ENCODE results near the gene AFAP1L2.
A peak's percentile ranks its signal among the peaks of the same experiment; 100 is the strongest.
"Not testable (repeated sequence)": the region's sequence is repeated elsewhere in the genome, so short reads cannot be mapped to it uniquely, and the experiment has no call there.

The AFAP1L2 gene

GRCh38 chr10:114335614-114336013 lies 68.7 kb downstream of the AFAP1L2 start:
- DNase-seq (ENCODE audit: low spot score): no peak

DNA sequence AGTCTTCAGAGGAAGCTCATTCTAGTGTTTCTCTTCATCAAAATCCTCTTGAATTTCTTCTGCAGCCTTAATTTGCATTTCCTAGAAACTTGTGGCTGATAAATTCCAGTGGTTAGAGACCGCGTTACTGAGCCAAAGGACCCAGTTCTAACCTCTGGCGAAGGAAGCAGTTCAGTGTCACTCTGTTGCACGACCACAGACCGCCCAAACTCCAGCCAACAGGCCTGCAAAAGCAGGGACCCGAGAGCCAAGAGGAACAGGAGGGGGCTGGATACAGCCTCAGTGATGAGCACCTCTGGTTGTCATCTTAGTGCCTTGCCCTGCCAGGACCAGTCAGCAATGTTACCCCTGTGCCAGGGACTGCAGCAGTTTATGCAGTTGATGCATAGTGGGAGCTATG lies 70.0 kb downstream of the AFAP1L2 start:
- DNase-seq (ENCODE audit: low spot score): no peak

- DNase-seq (ENCODE audit: low spot score): not testable (repeated sequence)
These were observed 70.9 kb downstream of the AFAP1L2 start for GRCh38 chr10:114333441-114333840.

DNA sequence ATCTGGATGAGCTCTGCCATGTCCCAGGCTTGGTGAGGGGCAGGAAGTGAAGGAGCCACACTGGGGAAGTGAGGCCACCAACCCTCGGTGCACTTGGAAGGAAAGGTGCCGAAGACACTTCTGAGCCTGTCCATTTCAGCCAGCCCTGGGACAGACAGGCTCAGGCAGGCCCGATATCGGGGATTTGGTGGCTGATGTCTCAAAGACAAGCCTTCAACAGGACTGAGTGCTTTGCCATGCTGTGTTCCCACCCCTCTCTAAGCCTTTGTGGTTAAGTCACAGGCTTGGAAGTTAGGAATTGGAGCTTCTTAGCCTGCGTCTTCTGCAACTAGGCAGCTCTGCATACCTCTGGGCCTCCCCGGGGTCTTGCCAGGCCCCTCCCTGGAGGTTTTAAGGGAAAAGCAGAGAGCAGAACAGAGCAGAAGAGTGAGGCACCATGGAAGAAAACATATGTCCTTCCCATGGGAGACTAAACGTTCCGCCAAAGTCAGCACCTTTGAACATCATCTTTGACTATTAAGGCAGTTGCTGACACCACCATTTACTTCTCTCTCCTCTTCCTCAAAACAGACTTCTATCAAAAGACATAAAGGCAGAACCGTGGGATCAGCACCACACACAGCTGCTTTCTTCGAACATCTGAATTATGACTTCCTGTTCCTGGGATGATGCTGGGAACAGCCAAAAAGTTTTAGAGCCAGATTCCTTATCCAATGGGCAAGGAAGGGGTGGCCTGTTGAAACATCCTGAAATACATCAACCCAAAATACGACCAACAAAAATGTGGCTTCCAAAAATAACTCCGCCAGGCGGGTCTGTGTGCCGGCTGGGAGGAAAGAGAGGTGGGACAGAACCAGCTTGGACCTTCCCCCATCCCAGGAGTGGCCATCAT lies 71.8 kb downstream of the AFAP1L2 start:
- DNase-seq (ENCODE audit: low spot score): no peak

GRCh38 chr10:114329634-114330365 lies 74.5 kb downstream of the AFAP1L2 start:
- DNase-seq (ENCODE audit: low spot score): no peak

DNA sequence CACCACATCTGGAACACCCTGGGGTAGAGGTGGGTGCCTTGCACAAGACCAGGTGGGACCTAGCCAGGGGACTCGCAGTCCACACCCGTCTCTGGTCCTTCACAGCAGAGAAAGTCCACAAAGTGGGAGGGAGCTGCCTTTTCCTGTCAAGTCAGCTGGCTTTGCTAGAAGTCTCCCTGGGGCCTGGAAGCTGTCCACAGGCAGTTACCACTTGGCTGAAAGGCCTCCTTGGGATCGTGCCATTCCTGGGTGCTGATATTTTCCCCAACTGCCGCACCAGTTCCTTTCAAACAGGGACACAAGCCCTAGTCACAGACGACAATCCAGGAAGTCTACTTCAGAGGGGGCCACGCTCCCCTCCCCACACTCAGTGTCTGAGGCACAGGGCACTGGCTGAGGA lies 75.4 kb downstream of the AFAP1L2 start:
- no peak for DNase-seq (ENCODE audit: low spot score)

- no peak for DNase-seq (ENCODE audit: low spot score)
These were observed 75.9 kb downstream of the AFAP1L2 start for GRCh38 chr10:114328441-114328812.

DNA sequence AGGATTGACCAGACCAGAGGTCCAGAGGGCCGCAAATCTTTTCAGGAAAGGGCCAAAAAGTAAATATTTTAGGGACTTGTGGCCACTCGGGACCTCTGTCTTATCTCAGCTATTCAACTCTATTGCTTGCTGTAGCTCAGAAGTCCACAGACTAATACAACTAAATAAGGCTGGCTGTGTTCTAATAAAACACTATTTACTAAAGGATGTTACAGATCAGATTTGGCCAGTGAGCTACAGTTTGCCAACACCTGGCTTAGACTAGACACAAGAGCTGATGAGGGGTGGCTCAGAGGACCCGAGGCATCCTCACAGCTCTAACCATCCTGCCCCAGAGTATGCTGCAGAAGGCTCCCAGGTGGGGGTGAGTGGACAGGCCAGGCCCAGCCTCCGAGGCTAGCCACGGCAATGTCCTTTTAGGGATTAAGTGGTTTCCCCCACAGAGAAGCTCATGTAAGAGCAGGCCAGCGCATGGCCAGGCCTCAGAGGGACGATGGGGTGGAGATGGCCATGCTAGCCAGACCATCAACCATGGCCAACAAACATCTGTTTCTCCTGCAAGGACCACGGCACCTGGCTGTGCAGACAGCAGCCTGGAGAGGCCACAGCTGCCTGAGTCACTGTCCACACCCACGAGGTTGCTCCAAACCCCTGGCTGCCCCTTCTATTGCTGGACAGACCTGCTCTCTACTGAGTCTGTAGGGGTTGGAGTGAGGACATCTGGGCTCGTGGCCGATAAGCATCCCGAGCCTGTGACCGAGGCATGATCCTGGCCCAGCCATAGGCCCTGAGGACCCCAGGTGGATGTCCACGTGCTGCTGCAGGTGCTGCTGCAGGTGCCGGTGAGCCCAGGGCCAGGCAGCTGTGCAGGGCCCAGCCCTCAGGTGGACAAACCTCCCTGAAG lies 76.5 kb downstream of the AFAP1L2 start:
- no peak for DNase-seq (ENCODE audit: low spot score)

- DNase-seq (ENCODE audit: low spot score): no peak
These were observed 77.5 kb downstream of the AFAP1L2 start for GRCh38 chr10:114326795-114327194.

GRCh38 chr10:114323023-114323422 lies 81.3 kb downstream of the AFAP1L2 start:
- no peak for DNase-seq (ENCODE audit: low spot score)

- DNase-seq (ENCODE audit: low spot score): no peak
These were observed 82.0 kb downstream of the AFAP1L2 start for GRCh38 chr10:114322344-114322743.

GRCh38 chr10:114320249-114321116 lies 83.8 kb downstream of the AFAP1L2 start:
- DNase-seq (ENCODE audit: low spot score): peak; percentile 97

GRCh38 chr10:114319406-114320248 lies 84.7 kb downstream of the AFAP1L2 start:
- no peak for DNase-seq (ENCODE audit: low spot score)

GRCh38 chr10:114316744-114317143 lies 87.6 kb downstream of the AFAP1L2 start:
- DNase-seq (ENCODE audit: low spot score): no peak

- no peak for DNase-seq (ENCODE audit: low spot score)
These were observed 88.5 kb downstream of the AFAP1L2 start for GRCh38 chr10:114315566-114316420.

DNA sequence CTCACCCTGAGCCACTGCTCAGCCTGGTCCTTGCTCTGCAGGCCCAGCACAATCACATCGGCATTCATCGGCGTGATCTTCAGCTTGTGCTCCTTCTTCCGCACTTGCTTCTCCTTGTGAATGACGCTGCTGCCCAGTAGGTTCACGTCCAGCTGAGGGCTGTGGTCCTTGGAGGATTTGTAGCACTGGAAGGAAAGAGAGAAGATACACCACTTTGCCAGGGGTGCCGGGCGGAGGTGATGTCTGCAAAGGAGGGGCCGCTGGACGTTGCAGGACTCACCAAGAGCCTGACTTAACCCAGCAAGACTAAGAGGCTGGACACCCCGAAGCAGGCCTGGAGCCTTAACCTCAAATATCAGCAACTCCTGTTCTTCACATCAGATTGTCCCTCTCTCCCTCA lies 90.4 kb downstream of the AFAP1L2 start:
- DNase-seq (ENCODE audit: low spot score): no peak

DNA sequence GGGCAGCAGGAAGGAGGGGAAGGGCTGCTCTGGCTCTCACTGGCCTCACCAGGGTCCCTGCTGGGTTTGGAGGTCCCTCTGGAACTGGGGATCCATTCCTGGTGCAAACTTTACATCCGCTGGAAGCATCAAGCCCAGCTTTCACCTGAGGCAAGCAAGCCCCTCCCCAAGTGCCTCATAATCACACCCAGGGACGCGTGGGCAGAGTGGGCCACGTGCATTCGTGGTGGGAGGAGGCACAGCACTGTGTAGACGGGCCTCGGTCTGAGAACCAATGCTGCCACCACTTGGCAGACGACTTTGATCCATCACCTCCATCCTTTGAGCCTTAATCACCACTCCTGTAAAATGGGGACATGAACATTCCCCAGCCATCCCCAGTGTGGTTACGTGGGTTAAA lies 91.2 kb downstream of the AFAP1L2 start:
- no peak for DNase-seq (ENCODE audit: low spot score)

- no peak for DNase-seq (ENCODE audit: low spot score)
These were observed 92.6 kb downstream of the AFAP1L2 start for GRCh38 chr10:114311496-114312209.

DNA sequence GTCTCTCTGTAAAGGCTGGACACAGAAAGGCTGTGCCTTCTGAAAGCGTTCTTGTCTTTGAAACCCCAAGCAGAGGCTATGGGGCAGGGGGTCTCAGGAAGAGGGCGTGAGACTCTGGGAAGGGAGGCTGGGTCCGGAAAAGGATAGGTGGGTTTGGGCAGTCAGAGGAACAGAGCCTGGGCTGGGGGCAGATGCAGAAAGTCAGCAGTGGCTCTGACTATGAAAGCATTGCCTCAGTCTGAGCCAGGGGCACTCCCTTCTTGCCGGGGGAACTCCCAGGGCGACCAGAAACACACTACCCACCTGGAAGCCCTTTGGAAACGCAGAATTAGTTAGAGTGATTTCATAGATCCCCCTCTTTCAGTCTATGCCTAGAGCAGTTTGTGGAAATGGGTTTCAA lies 93.3 kb downstream of the AFAP1L2 start:
- no peak for DNase-seq (ENCODE audit: low spot score)

Measured in SW480 (cell line).